NCI-H146 (cell line): Measurements from ENCODE around the gene FAM217B.

Source experiments
- DNase-seq: peaks from one replicate; lab custom pipeline; 2025; lab: John Stamatoyannopoulos, UW

FAM217B gene

GRCh38 chr20:59976156-59976782 lies 36.1 kb downstream of the FAM217B start:
- no peak for DNase-seq

- DNase-seq = no peak
Measured at GRCh38 chr20:59977086-59977485, 36.9 kb downstream of the FAM217B start.

- DNase-seq = no peak
Measured at GRCh38 chr20:59983076-59983475, 42.9 kb downstream of the FAM217B start.

- DNase-seq = no peak
Measured at GRCh38 chr20:59984541-59984940, 44.4 kb downstream of the FAM217B start.

- DNase-seq = no peak
Measured at GRCh38 chr20:59985164-59985563, 45.0 kb downstream of the FAM217B start.

- peak; percentile 17 for DNase-seq
Measured at GRCh38 chr20:59985864-59986263, 45.7 kb downstream of the FAM217B start.

- DNase-seq = no peak
Measured at GRCh38 chr20:59987135-59987534, 46.9 kb downstream of the FAM217B start.

GRCh38 chr20:59988141-59988540 lies 48.0 kb downstream of the FAM217B start:
- peak; percentile 93 for DNase-seq

GRCh38 chr20:59992526-59993084 lies 52.4 kb downstream of the FAM217B start:
- peak; percentile 33 for DNase-seq

- DNase-seq = no peak
Measured at GRCh38 chr20:59993736-59994430, 53.7 kb downstream of the FAM217B start.

- DNase-seq = peak; percentile 40
Measured at GRCh38 chr20:59994697-59995122, 54.5 kb downstream of the FAM217B start.

GRCh38 chr20:59996108-59996507 lies 55.9 kb downstream of the FAM217B start:
- no peak for DNase-seq

- no peak for DNase-seq
Measured at GRCh38 chr20:59997896-59998295, 57.7 kb downstream of the FAM217B start.
